ENCODE data around the gene RUNX1. TPM values are rescaled to one million over a fixed set of nuclear protein-coding genes. Genes with fewer than 3 reads are reported as not detected.

Gene RUNX1
- total RNA-seq, 4 donors from 2014 or later = 2.9 to 18.7 (median 7.7) TPM

GRCh38 chr21:35091496-35091895 is 42.4 kb upstream of the RUNX1 start:
- DNase-seq = no peak
- H3K36me3 ChIP-seq = no peaks in the 10 kb centered on the region
- H3K9me3 ChIP-seq = no peaks in the 10 kb centered on the region
- TF ChIP-seq CTCF (IDR thresholded peaks at IDR 0.05) (no peak), POLR2A (IDR thresholded peaks at IDR 0.05) (no peak)
- no peak overlapping the region for H3K4me3 ChIP-seq (replicated peaks in 1 of 3)
- no peaks in the 10 kb centered on the region for H3K4me1 ChIP-seq
- no peaks in the 10 kb centered on the region for H3K27me3 ChIP-seq
- WGBS, 2 donors = 49 to 60% methylated on average over 3 of the region's 3 CpGs
- H3K27ac ChIP-seq = no peak overlapping the region
- intact Hi-C loops (cut with DNase I) = no loop called here

DNA sequence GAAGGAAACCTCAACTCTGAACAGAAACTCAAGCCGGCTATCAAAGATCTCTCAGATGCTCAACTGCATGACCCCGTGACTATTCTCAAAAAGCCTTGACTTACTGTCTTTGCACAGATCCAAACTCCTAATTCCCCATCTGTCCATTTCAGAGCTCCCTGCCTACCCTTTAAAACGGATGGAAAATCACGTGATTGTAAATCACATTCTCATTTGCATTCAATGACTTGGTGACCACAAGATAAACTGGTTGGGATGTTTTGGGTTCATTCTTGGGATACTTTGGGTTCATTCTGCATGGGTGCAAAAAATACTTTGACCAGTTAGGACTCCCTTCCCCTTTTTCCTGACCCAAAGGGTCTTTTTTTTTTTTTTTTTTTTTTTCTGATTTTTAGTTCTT is 41.3 kb upstream of the RUNX1 start:
- Histone ChIP-seq H3K27ac (no peak overlapping the region), H3K4me3 (replicated peaks in 1 of 3) (no peak overlapping the region), H3K36me3 (no peaks in the 10 kb centered on the region), H3K27me3 (no peaks in the 10 kb centered on the region), H3K9me3 (no peaks in the 10 kb centered on the region), H3K4me1 (no peaks in the 10 kb centered on the region)
- no peak for DNase-seq
- TF ChIP-seq CTCF (IDR thresholded peaks at IDR 0.05) (no peak), POLR2A (IDR thresholded peaks at IDR 0.05) (no peak)
- 71 to 75% methylated on average over 4 of the region's 4 CpGs for WGBS, 2 donors
- intact Hi-C loops (cut with DNase I) = no loop called here

DNA sequence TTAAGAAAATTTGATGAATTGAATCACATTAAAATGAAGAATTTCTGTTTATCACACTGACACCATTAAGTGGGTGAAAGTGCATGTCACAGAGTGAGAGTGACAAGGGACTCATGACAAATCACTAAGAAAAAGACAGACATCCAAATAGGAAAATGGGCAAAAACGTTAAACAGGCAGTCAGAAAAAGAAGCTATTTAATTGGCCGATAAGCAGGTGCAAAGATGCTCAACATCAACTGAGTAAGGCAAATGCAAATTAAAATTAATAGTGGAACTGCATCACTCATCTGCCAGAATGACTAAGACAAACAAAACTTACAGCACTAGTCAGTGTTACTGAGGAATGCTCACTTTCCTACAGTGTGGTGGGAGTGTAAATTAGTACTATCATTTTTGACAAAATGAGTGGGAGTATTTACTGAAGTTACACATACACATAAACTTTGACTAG is 39.2 kb upstream of the RUNX1 start:
- intact Hi-C loops (cut with DNase I) = no loop called here
- Histone ChIP-seq H3K4me1 (no peaks in the 10 kb centered on the region), H3K9me3 (no peaks in the 10 kb centered on the region), H3K27ac (no peak overlapping the region), H3K36me3 (no peaks in the 10 kb centered on the region), H3K27me3 (no peaks in the 10 kb centered on the region), H3K4me3 (replicated peaks in 1 of 3) (no peak overlapping the region)
- WGBS, 2 donors = 83 to 95% methylated on average over 2 of the region's 2 CpGs
- no peak for DNase-seq
- TF ChIP-seq CTCF (IDR thresholded peaks at IDR 0.05) (no peak), POLR2A (IDR thresholded peaks at IDR 0.05) (no peak)

DNA sequence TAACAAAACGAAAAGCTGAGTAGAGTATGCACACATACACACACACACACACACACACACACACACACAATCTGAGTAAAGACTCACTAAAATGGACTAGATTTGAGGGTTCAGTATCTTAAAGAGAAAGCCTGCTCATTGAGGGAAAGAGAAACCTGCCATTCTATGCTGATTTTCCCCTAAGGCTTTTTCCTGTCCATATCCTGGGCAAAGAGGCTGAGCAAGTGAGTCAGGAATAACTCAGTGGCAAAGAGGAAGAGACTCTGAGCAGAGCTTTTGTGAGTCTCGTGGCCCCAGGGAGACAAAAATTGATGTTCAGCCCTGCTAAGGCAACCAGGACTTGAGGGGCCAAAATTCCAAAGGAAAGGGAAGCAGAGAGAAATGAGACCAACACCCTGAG is 37.3 kb upstream of the RUNX1 start:
- no peaks in the 10 kb centered on the region for H3K27me3 ChIP-seq
- intact Hi-C loops (cut with DNase I) = no loop called here
- no peaks in the 10 kb centered on the region for H3K9me3 ChIP-seq
- TF ChIP-seq POLR2A (IDR thresholded peaks at IDR 0.05) = no peak
- H3K36me3 ChIP-seq = no peaks in the 10 kb centered on the region
- H3K4me1 ChIP-seq = no peaks in the 10 kb centered on the region
- no peak overlapping the region for H3K4me3 ChIP-seq (replicated peaks in 1 of 3)
- no peak overlapping the region for H3K27ac ChIP-seq
- 52 to 73% methylated on average over 2 of the region's 2 CpGs for WGBS, 2 donors
- no peak for DNase-seq

GRCh38 chr21:35084869-35085268 is 35.8 kb upstream of the RUNX1 start:
- WGBS, 2 donors = 56 to 64% methylated on average over 3 of the region's 3 CpGs
- Histone ChIP-seq H3K27ac (no peak overlapping the region), H3K9me3 (no peaks in the 10 kb centered on the region), H3K36me3 (no peaks in the 10 kb centered on the region), H3K4me1 (no peaks in the 10 kb centered on the region), H3K4me3 (replicated peaks in 1 of 3) (no peak overlapping the region), H3K27me3 (no peaks in the 10 kb centered on the region)
- TF ChIP-seq POLR2A (IDR thresholded peaks at IDR 0.05) (no peak), CTCF (IDR thresholded peaks at IDR 0.05) (no peak)
- no peak for DNase-seq
- intact Hi-C loops (cut with DNase I) = no loop called here

- Histone ChIP-seq H3K27me3 (no peaks in the 10 kb centered on the region), H3K4me3 (replicated peaks in 1 of 3) (no peak overlapping the region), H3K36me3 (no peaks in the 10 kb centered on the region), H3K9me3 (no peaks in the 10 kb centered on the region), H3K27ac (no peak overlapping the region), H3K4me1 (no peaks in the 10 kb centered on the region)
- DNase-seq = no peak
- 71 to 86% methylated on average over 3 of the region's 3 CpGs for WGBS, 2 donors
- TF ChIP-seq POLR2A (IDR thresholded peaks at IDR 0.05) (no peak), CTCF (IDR thresholded peaks at IDR 0.05) (no peak)
- intact Hi-C loops (cut with DNase I) = no loop called here
Observed at GRCh38 chr21:35083246-35083645, 34.1 kb upstream of the RUNX1 start.
